Posterior vena cava (tissue), 2 donors: ENCODE data around the gene LY6G5B. TPM values are rescaled to one million over a fixed set of nuclear protein-coding genes. Genes with fewer than 3 reads are reported as not detected.
"Not testable (repeated sequence)": the region's sequence is repeated elsewhere in the genome, so short reads cannot be mapped to it uniquely, and the experiment has no call there.

Experiments
- DNase-seq: peaks from one replicate; pipeline ENCODE4 v3.0.0-alpha.2; 2020; ENCODE audit warnings: low spot score
- intact Hi-C, 2 donors: fragments of 100-400 bp; cut with DNase I; formaldehyde crosslinking; loops; one replicate each; pipeline versions ENCODE4 v1.14.1 to v1.14.2; 2022 to 2023
- total RNA-seq, 2 donors: library from RNA; stranded (reverse); fragmentation: NEBNext Ultra II Directional; extraction: Animal tissue kit (Norgen Biotek cat#: 25700); gene quantifications; one replicate each; pipeline ENCODE4 v1.2.1, GENCODE V29; 2021
- donor health status: DM: yes; HTN: yes; CAD: no.
- donor health status: DM: yes; HTN: yes; CAD: no.

Gene LY6G5B
- total RNA-seq, 2 donors from 2014 or later, result 9.5 to 9.8 TPM

GRCh38 chr6:31705931-31706330, 36.2 kb downstream of the LY6G5B start:
- intact Hi-C loops, result no loop called here

GRCh38 chr6:31706599-31706998, 36.8 kb downstream of the LY6G5B start, which contains the start of gene LY6G6F:
TSS of gene LY6G6F (plus strand) at chr6:31706866. CDS start at chr6:31706907, 41 bp downstream.
- DNase-seq, result no peak
- intact Hi-C loops, result no loop called here

More at GRCh38 chr6:31705931-31706330, 36.2 kb downstream of the LY6G5B start:
- DNase-seq, result no peak

- no peak for DNase-seq
- intact Hi-C loops, result no loop called here
These were observed 37.9 kb downstream of the LY6G5B start for GRCh38 chr6:31707701-31708100.

GRCh38 chr6:31708224-31708623, 38.4 kb downstream of the LY6G5B start:
- DNase-seq, result no peak
- intact Hi-C loops, result no loop called here

- DNase-seq, intact Hi-C loops: not testable (repeated sequence)
These were observed 39.4 kb downstream of the LY6G5B start for GRCh38 chr6:31709157-31709556.

- no peak for DNase-seq
- intact Hi-C loops, result no loop called here
These were observed 40.9 kb downstream of the LY6G5B start for GRCh38 chr6:31710523-31711219.

- intact Hi-C loops, result no loop called here
- DNase-seq, result no peak
These were observed 41.5 kb downstream of the LY6G5B start for GRCh38 chr6:31711233-31711632.

GRCh38 chr6:31712296-31712695, 42.5 kb downstream of the LY6G5B start:
- intact Hi-C loops, result no loop called here
- no peak for DNase-seq

GRCh38 chr6:31713465-31713864, 43.7 kb downstream of the LY6G5B start:
- intact Hi-C loops, result loop anchor here in 1 of 2 donors (1.0 kb wide), 1 partner anchor 20 kb away; no protein-coding TSS in a partner anchor
- DNase-seq, result no peak

- no peak for DNase-seq
- intact Hi-C loops, result loop anchor here in 1 of 2 donors (1.0 kb wide), 1 partner anchor 19 kb away; no protein-coding TSS in a partner anchor
These were observed 44.4 kb downstream of the LY6G5B start for GRCh38 chr6:31713991-31714684.

- intact Hi-C loops, result no loop called here
- DNase-seq, result no peak
These were observed 45.5 kb downstream of the LY6G5B start, which contains the start of gene LY6G6D for GRCh38 chr6:31715022-31715958. TSS of gene LY6G6D (plus strand) at chr6:31715348. CDS start at chr6:31715356, 8 bp downstream.

- intact Hi-C loops, result loop anchor here in 1 of 2 donors (1.0 kb wide), 1 partner anchor 49 kb away; no protein-coding TSS in a partner anchor
- DNase-seq, result no peak
These were observed 47.9 kb downstream of the LY6G5B start for GRCh38 chr6:31717499-31718222.

GRCh38 chr6:31718265-31718664, 48.5 kb downstream of the LY6G5B start:
- no peak for DNase-seq
- intact Hi-C loops, result loop anchor here in 1 of 2 donors (1.0 kb wide), 1 partner anchor 48 kb away; no protein-coding TSS in a partner anchor

GRCh38 chr6:31719001-31719400, 49.2 kb downstream of the LY6G5B start:
- no peak for DNase-seq
- intact Hi-C loops, result no loop called here

- intact Hi-C loops, result loop anchor here in 1 of 2 donors (10.0 kb wide), 2 partner anchors 75 to 715 kb away; partner anchors contain the start of gene VARS1
- DNase-seq, result no peak
These were observed 50.5 kb downstream of the LY6G5B start for GRCh38 chr6:31720196-31720770.

- DNase-seq, result no peak
- intact Hi-C loops, result loop anchor here in 1 of 2 donors (10.0 kb wide), 2 partner anchors 73 to 717 kb away; partner anchors contain the start of gene VARS1
These were observed 51.7 kb downstream of the LY6G5B start, which contains the start of gene LY6G6C for GRCh38 chr6:31721351-31722020. TSS of gene LY6G6C (minus strand) at chr6:31721746. CDS start at chr6:31721679, 67 bp downstream.

GRCh38 chr6:31722173-31722572, 52.4 kb downstream of the LY6G5B start:
- DNase-seq, result no peak
- intact Hi-C loops, result loop anchor here in 1 of 2 donors (10.0 kb wide), 2 partner anchors 73 to 717 kb away; partner anchors contain the start of gene VARS1
